Astrocyte (in vitro differentiated cells and primary cell): Measurements from ENCODE around the gene MMP10. TPM values are rescaled to one million over a fixed set of nuclear protein-coding genes. Genes with fewer than 3 reads are reported as not detected.

Experiments used
- DNase-seq: peaks from one replicate; pipeline ENCODE4 v3.0.0-alpha.2; 2010; ENCODE audit warnings: low read depth
- FAIRE-seq: peaks from 2 replicates; lab custom pipeline; 2011; peaks lifted over from hg19 to GRCh38; lab: Jason Lieb, UNC
- H2AFZ ChIP-seq: 2 replicates; pipeline ENCODE4 v1.6.0; 2012; ENCODE audit warnings: low read depth, low read length, inconsistent platforms
- H3K27ac ChIP-seq: 2 replicates; pipeline ENCODE4 v1.5.1; 2011; ENCODE audit warnings: low read depth, low read length, inconsistent platforms
- H3K27me3 ChIP-seq: 2 replicates; pipeline ENCODE4 v1.6.0; 2011; ENCODE audit warnings: low read length, inconsistent platforms; ENCODE audit not compliant: insufficient read depth
- H3K36me3 ChIP-seq: 2 replicates; pipeline ENCODE4 v1.5.1; 2011; ENCODE audit warnings: low read length, inconsistent platforms; ENCODE audit not compliant: insufficient read depth
- H3K4me1 ChIP-seq: 2 replicates; pipeline ENCODE4 v1.5.1; 2011; ENCODE audit warnings: low read length, inconsistent platforms; ENCODE audit not compliant: insufficient read depth
- H3K4me2 ChIP-seq: 2 replicates; pipeline ENCODE4 v1.6.0; 2012; ENCODE audit warnings: low read length, inconsistent platforms
- H3K4me3 ChIP-seq: 2 replicates; pipeline ENCODE4 v1.5.1; 2011; ENCODE audit warnings: low read depth, mild to moderate bottlenecking, low read length, inconsistent platforms; ENCODE audit not compliant: insufficient read depth
- H3K79me2 ChIP-seq: 2 replicates; pipeline ENCODE4 v1.6.0; 2012; ENCODE audit warnings: mild to moderate bottlenecking, low read length, inconsistent platforms; ENCODE audit not compliant: insufficient read depth
- H3K9ac ChIP-seq: 2 replicates; pipeline ENCODE4 v1.6.0; 2012; ENCODE audit warnings: mild to moderate bottlenecking, low read length, inconsistent platforms
- H3K9me3 ChIP-seq: 2 replicates; pipeline ENCODE4 v1.5.1; 2012; ENCODE audit warnings: low read depth, mild to moderate bottlenecking, low read length, inconsistent platforms; ENCODE audit not compliant: insufficient read depth
- H4K20me1 ChIP-seq: 2 replicates; pipeline ENCODE4 v1.6.0; 2012; ENCODE audit warnings: low read length, inconsistent platforms; ENCODE audit not compliant: insufficient read depth
- H3K27ac Mint-ChIP-seq: one replicate; pipeline ENCODE4 v1.8.0; 2021; ENCODE audit warnings: mild to moderate bottlenecking, mixed read lengths; ENCODE audit not compliant: unreplicated experiment
- H3K27me3 Mint-ChIP-seq: one replicate; pipeline ENCODE4 v1.8.0; 2021; ENCODE audit warnings: low read depth, mixed read lengths; ENCODE audit not compliant: unreplicated experiment
- H3K36me3 Mint-ChIP-seq: one replicate; pipeline ENCODE4 v1.8.0; 2021; ENCODE audit warnings: low read depth, mixed read lengths; ENCODE audit not compliant: unreplicated experiment
- H3K4me1 Mint-ChIP-seq: one replicate; pipeline ENCODE4 v1.8.0; 2021; ENCODE audit warnings: low read depth, mixed read lengths; ENCODE audit not compliant: unreplicated experiment
- H3K4me3 Mint-ChIP-seq: one replicate; pipeline ENCODE4 v1.8.0; 2021; ENCODE audit warnings: mild to moderate bottlenecking, moderate library complexity, mixed read lengths; ENCODE audit not compliant: unreplicated experiment
- H3K9me3 Mint-ChIP-seq: one replicate; pipeline ENCODE4 v1.8.0; 2021; ENCODE audit warnings: mild to moderate bottlenecking, mixed read lengths; ENCODE audit not compliant: unreplicated experiment
- CTCF ChIP-seq: IDR thresholded peaks from 2 replicates; pipeline ENCODE4 v1.5.1; 2011; ENCODE audit warnings: low read depth, mild to moderate bottlenecking, inconsistent platforms, low read length, moderate library complexity; ENCODE audit not compliant: insufficient read depth
- EZH2 ChIP-seq: IDR thresholded peaks from 2 replicates; pipeline ENCODE4 v1.6.1; 2012; ENCODE audit warnings: mild to moderate bottlenecking, low read length, inconsistent platforms; ENCODE audit not compliant: insufficient read depth
- total RNA-seq: library from RNA; stranded (reverse); gene quantifications from 2 replicates; pipeline ENCODE4 v1.2.1, GENCODE V29; 2021

The MMP10 gene
- total RNA-seq, 1 donor from 2014 or later: 1.1 TPM

GRCh38 chr11:102776454-102776853, 4.0 kb downstream of the MMP10 start:
- H4K20me1 ChIP-seq: no peaks in the 10 kb centered on the region
- no peak for FAIRE-seq
- no peak overlapping the region for H3K27ac ChIP-seq
- Mint-ChIP-seq H3K27ac (no peak overlapping the region), H3K36me3 (no peaks in the 10 kb centered on the region), H3K4me1 (peaks cover 7% of the 10 kb centered on the region), H3K9me3 (no peaks in the 10 kb centered on the region), H3K27me3 (no peaks in the 10 kb centered on the region), H3K4me3 (no peak overlapping the region)
- peaks cover under 1% of the 10 kb centered on the region for H3K4me1 ChIP-seq
- no peak overlapping the region for H2AFZ ChIP-seq
- H3K79me2 ChIP-seq: no peaks in the 10 kb centered on the region
- H3K27me3 ChIP-seq: no peaks in the 10 kb centered on the region
- no peak overlapping the region for H3K4me2 ChIP-seq
- TF ChIP-seq EZH2: no peak
- no peak for TF ChIP-seq CTCF
- no peak overlapping the region for H3K4me3 ChIP-seq
- no peak for DNase-seq
- no peak overlapping the region for H3K9ac ChIP-seq
- no peaks in the 10 kb centered on the region for H3K36me3 ChIP-seq
- no peaks in the 10 kb centered on the region for H3K9me3 ChIP-seq

- H4K20me1 ChIP-seq: no peaks in the 10 kb centered on the region
- H3K27ac Mint-ChIP-seq: no peak overlapping the region
- no peaks in the 10 kb centered on the region for H3K36me3 ChIP-seq
- no peak overlapping the region for H2AFZ ChIP-seq
- no peaks in the 10 kb centered on the region for H3K4me1 Mint-ChIP-seq
- TF ChIP-seq EZH2 (no peak), CTCF (no peak)
- H3K27ac ChIP-seq: no peak overlapping the region
- no peaks in the 10 kb centered on the region for H3K9me3 Mint-ChIP-seq
- no peaks in the 10 kb centered on the region for H3K9me3 ChIP-seq
- H3K4me3 ChIP-seq: no peak overlapping the region
- no peak overlapping the region for H3K4me3 Mint-ChIP-seq
- H3K27me3 Mint-ChIP-seq: no peaks in the 10 kb centered on the region
- DNase-seq (peak; percentile 24), FAIRE-seq (no peak)
- no peaks in the 10 kb centered on the region for H3K79me2 ChIP-seq
- H3K4me2 ChIP-seq: no peak overlapping the region
- H3K27me3 ChIP-seq: no peaks in the 10 kb centered on the region
- no peaks in the 10 kb centered on the region for H3K36me3 Mint-ChIP-seq
- H3K9ac ChIP-seq: no peak overlapping the region
- H3K4me1 ChIP-seq: peaks cover 4% of the 10 kb centered on the region
Observed at GRCh38 chr11:102773386-102773785, 7.0 kb downstream of the MMP10 start.

- no peak for TF ChIP-seq CTCF
- no peak for TF ChIP-seq EZH2
- H3K79me2 ChIP-seq: no peaks in the 10 kb centered on the region
- Mint-ChIP-seq H3K9me3 (no peaks in the 10 kb centered on the region), H3K4me3 (no peak overlapping the region), H3K36me3 (no peaks in the 10 kb centered on the region), H3K27ac (no peak overlapping the region), H3K4me1 (no peaks in the 10 kb centered on the region), H3K27me3 (no peaks in the 10 kb centered on the region)
- H3K4me2 ChIP-seq: no peak overlapping the region
- H3K9me3 ChIP-seq: no peaks in the 10 kb centered on the region
- DNase-seq: peak; percentile 52
- H3K36me3 ChIP-seq: no peaks in the 10 kb centered on the region
- H4K20me1 ChIP-seq: no peaks in the 10 kb centered on the region
- FAIRE-seq: no peak
- H3K27me3 ChIP-seq: no peaks in the 10 kb centered on the region
- H3K27ac ChIP-seq: no peak overlapping the region
- H3K4me1 ChIP-seq: peaks cover 4% of the 10 kb centered on the region
- H3K4me3 ChIP-seq: no peak overlapping the region
- no peak overlapping the region for H2AFZ ChIP-seq
- no peak overlapping the region for H3K9ac ChIP-seq
Observed at GRCh38 chr11:102771351-102771750, 9.1 kb downstream of the MMP10 start.
